ENCODE data around the gene LRMDA. TPM values are rescaled to one million over a fixed set of nuclear protein-coding genes. Genes with fewer than 3 reads are reported as not detected.

The LRMDA gene
- total RNA-seq, 1 experiment from 2014 or later: 4.8 TPM

DNA sequence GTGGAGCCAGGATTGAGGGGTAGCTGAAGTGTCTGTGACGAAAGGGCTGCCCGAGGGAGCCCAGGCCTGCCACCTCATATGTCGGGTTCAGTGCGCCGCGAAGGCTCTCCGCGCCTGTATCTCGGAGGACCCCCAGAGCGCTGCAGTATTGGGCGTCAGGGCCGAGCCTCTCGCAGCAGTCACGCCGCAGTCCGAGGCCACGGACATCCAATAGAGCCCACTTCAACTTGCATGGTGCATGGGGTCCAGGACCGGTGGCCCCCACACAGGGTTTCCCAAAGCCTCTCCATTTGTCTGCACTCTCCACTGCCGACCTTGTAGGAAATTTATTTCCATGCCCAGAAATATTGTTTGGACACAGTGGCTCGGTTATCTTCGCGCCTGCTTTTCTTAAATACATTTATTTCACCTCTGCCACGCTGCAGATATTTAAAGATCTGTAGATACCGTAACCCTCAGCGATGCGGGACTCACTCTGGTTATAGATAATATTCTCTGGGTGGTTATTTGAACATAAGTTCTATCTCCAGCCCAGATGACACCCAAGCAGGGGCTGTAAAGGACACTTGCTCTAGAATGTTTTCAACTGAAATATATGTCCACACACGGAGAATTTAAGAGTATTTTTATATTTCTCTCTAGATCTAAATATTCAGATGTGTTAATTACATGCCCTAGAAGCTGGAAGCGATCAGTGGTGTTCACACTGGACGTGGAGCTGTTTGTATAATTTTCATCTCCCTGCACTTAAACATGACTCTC, 24.8 kb upstream of the LRMDA start:
- H3K79me2 ChIP-seq (ENCODE audit: insufficient read depth, low read length): peaks cover 12% of the 10 kb centered on the region; the same call in 1 of the 2 replicates
- TF ChIP-seq TCF7L2 (IDR thresholded peaks at IDR 0.05; ENCODE audit: borderline replicate concordance, extremely low read depth, insufficient read depth, insufficient read length) (no peak), CBX3 (IDR thresholded peaks at IDR 0.05; ENCODE audit: low read depth) (no peak), FOSL1 (IDR thresholded peaks at IDR 0.05; ENCODE audit: low read depth) (no peak)
- no peaks in the 10 kb centered on the region for H3K36me3 ChIP-seq (ENCODE audit: control insufficient read depth in 1 of 2, insufficient read depth in 2 of 2, low read length in 2 of 2)
- H3K9ac ChIP-seq (ENCODE audit: low read length): no peak overlapping the region
- ChIA-PET POLR2A (no interaction called here), CTCF (no interaction called here), RAD21 (ENCODE audit: low non-redundant PET in 1 of 2, low total read pairs in 2 of 2, uncharacterized antibody in 2 of 2, unreplicated experiment in 2 of 2) (no interaction called here)
- no peak overlapping the region for H3K4me3 ChIP-seq (replicated peaks in 1 of 2; ENCODE audit: low read depth in 1 of 2, low read length in 2 of 2)
- peaks cover 18 to 56% of the 10 kb centered on the region in 2 experiments; a peak in 3 of 4 replicates for H3K4me1 ChIP-seq (ENCODE audit: control insufficient read depth in 1 of 2, insufficient read depth in 2 of 2, low read length in 2 of 2)
- no peaks in the 10 kb centered on the region for H3K9me3 ChIP-seq (ENCODE audit: control insufficient read depth in 1 of 2, insufficient read depth in 1 of 2, low read depth in 1 of 2, low read length in 2 of 2)
- BruUV-seq (replicated peaks): TSS peak; percentile 18
- no peak overlapping the region for H2AFZ ChIP-seq (ENCODE audit: low read depth, low read length, poor library complexity, severe bottlenecking)
- H3K9me2 ChIP-seq (ENCODE audit: insufficient read depth): no peaks in the 10 kb centered on the region
- H3K27me3 ChIP-seq (ENCODE audit: insufficient read depth, low read length): no peaks in the 10 kb centered on the region
- intact Hi-C loops (cut with micrococcal nuclease): no loop called here
- no peak overlapping the region for H3K27ac ChIP-seq (ENCODE audit: low read depth, low read length)
- no peak overlapping the region for H3K4me2 ChIP-seq (ENCODE audit: low read length)
- no peak for ATAC-seq
- no peaks in the 10 kb centered on the region for H4K20me1 ChIP-seq (ENCODE audit: insufficient read depth)
- no peak for DNase-seq (ENCODE audit: low read depth, low spot score)

DNA sequence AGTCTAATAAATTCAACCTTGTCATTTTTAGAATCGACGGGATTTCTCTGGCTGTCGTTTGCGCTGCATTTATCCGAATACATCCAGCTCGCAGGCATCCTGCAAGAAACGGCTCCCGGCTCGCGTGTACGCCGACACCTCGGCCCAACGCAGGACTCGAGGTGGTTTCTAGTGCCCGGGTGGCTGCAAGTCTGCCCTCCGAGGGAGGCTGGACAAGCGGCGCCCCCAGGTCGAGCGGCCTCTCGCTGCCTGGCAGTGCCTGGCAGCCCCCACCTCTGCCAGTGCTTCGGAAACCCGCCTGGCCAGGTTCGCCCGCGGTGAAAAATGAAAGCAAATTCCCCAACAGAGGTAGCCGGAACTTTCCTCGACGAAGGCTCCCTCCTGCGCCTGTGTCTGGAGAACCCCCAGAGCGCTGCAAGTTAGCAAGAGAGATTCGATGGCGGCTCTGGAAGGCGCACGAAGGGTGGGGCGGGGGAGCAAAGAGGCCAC, 24.2 kb upstream of the LRMDA start:
- Histone ChIP-seq H3K4me1 (ENCODE audit: control insufficient read depth in 1 of 2, insufficient read depth in 2 of 2, low read length in 2 of 2) (peaks cover 18 to 56% of the 10 kb centered on the region in 2 experiments; a peak in 3 of 4 replicates), H2AFZ (ENCODE audit: low read depth, low read length, poor library complexity, severe bottlenecking) (no peak overlapping the region), H4K20me1 (ENCODE audit: insufficient read depth) (no peaks in the 10 kb centered on the region), H3K27me3 (ENCODE audit: insufficient read depth, low read length) (no peaks in the 10 kb centered on the region), H3K4me2 (ENCODE audit: low read length) (no peak overlapping the region), H3K9me3 (ENCODE audit: control insufficient read depth in 1 of 2, insufficient read depth in 1 of 2, low read depth in 1 of 2, low read length in 2 of 2) (no peaks in the 10 kb centered on the region), H3K9me2 (ENCODE audit: insufficient read depth) (no peaks in the 10 kb centered on the region), H3K4me3 (replicated peaks in 1 of 2; ENCODE audit: low read depth in 1 of 2, low read length in 2 of 2) (no peak overlapping the region), H3K27ac (ENCODE audit: low read depth, low read length) (no peak overlapping the region), H3K79me2 (ENCODE audit: insufficient read depth, low read length) (peaks cover 12% of the 10 kb centered on the region; the same call in 1 of the 2 replicates), H3K9ac (ENCODE audit: low read length) (no peak overlapping the region), H3K36me3 (ENCODE audit: control insufficient read depth in 1 of 2, insufficient read depth in 2 of 2, low read length in 2 of 2) (no peaks in the 10 kb centered on the region)
- BruUV-seq (replicated peaks): no TSS peak
- CTCF ChIA-PET: no interaction called here
- POLR2A ChIA-PET: no interaction called here
- DNase-seq (ENCODE audit: low read depth, low spot score) (no peak), ATAC-seq (no peak)
- intact Hi-C loops (cut with micrococcal nuclease): no loop called here
- RAD21 ChIA-PET (ENCODE audit: low non-redundant PET in 1 of 2, low total read pairs in 2 of 2, uncharacterized antibody in 2 of 2, unreplicated experiment in 2 of 2): no interaction called here
- TF ChIP-seq ELF1 (IDR thresholded peaks at IDR 0.05; ENCODE audit: borderline replicate concordance, low read depth) (no peak), POLR2A (IDR thresholded peaks at IDR 0.05; ENCODE audit: borderline replicate concordance, extremely low read depth, insufficient read depth, insufficient read length) (no peak), SP1 (IDR thresholded peaks at IDR 0.05; ENCODE audit: low read depth) (no peak), RAD21 (IDR thresholded peaks at IDR 0.05; ENCODE audit: low read depth) (no peak)
- TF ChIP-seq, protein P1, sequence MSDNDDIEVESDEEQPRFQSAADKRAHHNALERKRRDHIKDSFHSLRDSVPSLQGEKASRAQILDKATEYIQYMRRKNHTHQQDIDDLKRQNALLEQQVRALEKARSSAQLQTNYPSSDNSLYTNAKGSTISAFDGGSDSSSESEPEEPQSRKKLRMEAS (IDR thresholded peaks at IDR 0.05): no peak
- TF ChIP-seq, protein P2, sequence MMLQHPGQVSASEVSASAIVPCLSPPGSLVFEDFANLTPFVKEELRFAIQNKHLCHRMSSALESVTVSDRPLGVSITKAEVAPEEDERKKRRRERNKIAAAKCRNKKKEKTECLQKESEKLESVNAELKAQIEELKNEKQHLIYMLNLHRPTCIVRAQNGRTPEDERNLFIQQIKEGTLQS (IDR thresholded peaks at IDR 0.05): no peak
- TF ChIP-seq, protein P3, sequence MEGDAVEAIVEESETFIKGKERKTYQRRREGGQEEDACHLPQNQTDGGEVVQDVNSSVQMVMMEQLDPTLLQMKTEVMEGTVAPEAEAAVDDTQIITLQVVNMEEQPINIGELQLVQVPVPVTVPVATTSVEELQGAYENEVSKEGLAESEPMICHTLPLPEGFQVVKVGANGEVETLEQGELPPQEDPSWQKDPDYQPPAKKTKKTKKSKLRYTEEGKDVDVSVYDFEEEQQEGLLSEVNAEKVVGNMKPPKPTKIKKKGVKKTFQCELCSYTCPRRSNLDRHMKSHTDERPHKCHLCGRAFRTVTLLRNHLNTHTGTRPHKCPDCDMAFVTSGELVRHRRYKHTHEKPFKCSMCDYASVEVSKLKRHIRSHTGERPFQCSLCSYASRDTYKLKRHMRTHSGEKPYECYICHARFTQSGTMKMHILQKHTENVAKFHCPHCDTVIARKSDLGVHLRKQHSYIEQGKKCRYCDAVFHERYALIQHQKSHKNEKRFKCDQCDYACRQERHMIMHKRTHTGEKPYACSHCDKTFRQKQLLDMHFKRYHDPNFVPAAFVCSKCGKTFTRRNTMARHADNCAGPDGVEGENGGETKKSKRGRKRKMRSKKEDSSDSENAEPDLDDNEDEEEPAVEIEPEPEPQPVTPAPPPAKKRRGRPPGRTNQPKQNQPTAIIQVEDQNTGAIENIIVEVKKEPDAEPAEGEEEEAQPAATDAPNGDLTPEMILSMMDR (IDR thresholded peaks at IDR 0.05 in 2 of 3, conservative IDR thresholded peaks at IDR 0.05 in 1 of 3; ENCODE audit: borderline replicate concordance in 1 of 3, insufficient read depth in 1 of 3, low read depth in 2 of 3, low read length in 2 of 3): no peak
- TF ChIP-seq, protein P4, sequence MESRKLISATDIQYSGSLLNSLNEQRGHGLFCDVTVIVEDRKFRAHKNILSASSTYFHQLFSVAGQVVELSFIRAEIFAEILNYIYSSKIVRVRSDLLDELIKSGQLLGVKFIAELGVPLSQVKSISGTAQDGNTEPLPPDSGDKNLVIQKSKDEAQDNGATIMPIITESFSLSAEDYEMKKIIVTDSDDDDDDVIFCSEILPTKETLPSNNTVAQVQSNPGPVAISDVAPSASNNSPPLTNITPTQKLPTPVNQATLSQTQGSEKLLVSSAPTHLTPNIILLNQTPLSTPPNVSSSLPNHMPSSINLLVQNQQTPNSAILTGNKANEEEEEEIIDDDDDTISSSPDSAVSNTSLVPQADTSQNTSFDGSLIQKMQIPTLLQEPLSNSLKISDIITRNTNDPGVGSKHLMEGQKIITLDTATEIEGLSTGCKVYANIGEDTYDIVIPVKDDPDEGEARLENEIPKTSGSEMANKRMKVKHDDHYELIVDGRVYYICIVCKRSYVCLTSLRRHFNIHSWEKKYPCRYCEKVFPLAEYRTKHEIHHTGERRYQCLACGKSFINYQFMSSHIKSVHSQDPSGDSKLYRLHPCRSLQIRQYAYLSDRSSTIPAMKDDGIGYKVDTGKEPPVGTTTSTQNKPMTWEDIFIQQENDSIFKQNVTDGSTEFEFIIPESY (IDR thresholded peaks at IDR 0.05; ENCODE audit: extremely low read depth, insufficient replicate concordance, low read length): no peak

Data from HCT116 (cell line).